ENCODE results near the gene APCDD1.

- TF ChIP-seq EZH2 (IDR thresholded peaks at IDR 0.05; ENCODE audit: low read depth, low read length, severe bottlenecking), result no peak
- TF ChIP-seq POU5F1 (IDR thresholded peaks at IDR 0.05; ENCODE audit: low read depth, low read length), result no peak
- TF ChIP-seq, protein P1, sequence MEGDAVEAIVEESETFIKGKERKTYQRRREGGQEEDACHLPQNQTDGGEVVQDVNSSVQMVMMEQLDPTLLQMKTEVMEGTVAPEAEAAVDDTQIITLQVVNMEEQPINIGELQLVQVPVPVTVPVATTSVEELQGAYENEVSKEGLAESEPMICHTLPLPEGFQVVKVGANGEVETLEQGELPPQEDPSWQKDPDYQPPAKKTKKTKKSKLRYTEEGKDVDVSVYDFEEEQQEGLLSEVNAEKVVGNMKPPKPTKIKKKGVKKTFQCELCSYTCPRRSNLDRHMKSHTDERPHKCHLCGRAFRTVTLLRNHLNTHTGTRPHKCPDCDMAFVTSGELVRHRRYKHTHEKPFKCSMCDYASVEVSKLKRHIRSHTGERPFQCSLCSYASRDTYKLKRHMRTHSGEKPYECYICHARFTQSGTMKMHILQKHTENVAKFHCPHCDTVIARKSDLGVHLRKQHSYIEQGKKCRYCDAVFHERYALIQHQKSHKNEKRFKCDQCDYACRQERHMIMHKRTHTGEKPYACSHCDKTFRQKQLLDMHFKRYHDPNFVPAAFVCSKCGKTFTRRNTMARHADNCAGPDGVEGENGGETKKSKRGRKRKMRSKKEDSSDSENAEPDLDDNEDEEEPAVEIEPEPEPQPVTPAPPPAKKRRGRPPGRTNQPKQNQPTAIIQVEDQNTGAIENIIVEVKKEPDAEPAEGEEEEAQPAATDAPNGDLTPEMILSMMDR (IDR thresholded peaks at IDR 0.05; ENCODE audit: control extremely low read depth in 1 of 3, insufficient read depth in 1 of 3, low read depth in 1 of 3, low read length in 3 of 3), result no peak
- no peak for TF ChIP-seq HDAC2 (IDR thresholded peaks at IDR 0.05; ENCODE audit: borderline replicate concordance in 1 of 2, low read depth in 2 of 2, low read length in 2 of 2)
- TF ChIP-seq BCL11A (IDR thresholded peaks at IDR 0.05; ENCODE audit: low read depth in 2 of 2, low read length in 2 of 2), result no peak
Observed at GRCh38 chr18:10524507-10525370, 70.3 kb downstream of the APCDD1 start.

Measured in H1 (cell line).